A673 (cell line): ENCODE measurements around the gene OR11L1. TPM values are rescaled to one million over a fixed set of nuclear protein-coding genes. Genes with fewer than 3 reads are reported as not detected.

Experiments
- BruUV-seq: library from RNA; stranded (reverse); fragments of 400-500 nt; replicated peaks from 2 replicates; lab custom pipeline; 2021; lab: Mats Ljungman, UMichigan
- CTCF ChIA-PET: fragments of 300-600 bp; sonication (Branson Sonifier 250); formaldehyde crosslinking; loops from one replicate; lab custom pipeline; 2022; ENCODE audit warnings: antibody characterized with exemption; lab: Charles Lee
- POLR2A ChIA-PET: fragments of 300-600 bp; sonication (Branson Sonifier 250); formaldehyde crosslinking; loops from one replicate; lab custom pipeline; 2022; ENCODE audit warnings: antibody characterized with exemption; ENCODE audit not compliant: low non-redundant PET; lab: Charles Lee
- DNase-seq: peaks from one replicate; pipeline ENCODE4 v3.0.0-alpha.2; 2015; ENCODE audit warnings: low spot score
- H3K27ac ChIP-seq: fragments of 200-600 bp; sonication (generic); 2 replicates; pipeline ENCODE4 v1.5.1; 2016; ENCODE audit warnings: mixed run types, low read depth, mild to moderate bottlenecking, mixed read lengths, antibody characterized with exemption, low read length; ENCODE audit not compliant: poor library complexity, severe bottlenecking
- H3K27me3 ChIP-seq: fragments of 200-600 bp; sonication (generic); replicated peaks from 2 replicates; pipeline ENCODE4 v1.6.1; 2017; ENCODE audit warnings: mixed run types, low read depth, mild to moderate bottlenecking, mixed read lengths, antibody characterized with exemption, low read length; ENCODE audit not compliant: insufficient read depth, poor library complexity
- H3K36me3 ChIP-seq: fragments of 200-600 bp; sonication (generic); 2 replicates; pipeline ENCODE4 v1.6.1; 2016; ENCODE audit warnings: mixed run types, mild to moderate bottlenecking, mixed read lengths, antibody characterized with exemption, low read length; ENCODE audit not compliant: insufficient read depth, poor library complexity, severe bottlenecking
- H3K4me1 ChIP-seq: fragments of 200-600 bp; sonication (generic); 2 replicates; pipeline ENCODE4 v1.6.1; 2017; ENCODE audit warnings: mixed run types, mild to moderate bottlenecking, mixed read lengths, antibody characterized with exemption, low read length; ENCODE audit not compliant: insufficient read depth, poor library complexity, severe bottlenecking
- H3K4me3 ChIP-seq: fragments of 200-600 bp; sonication (generic); 2 replicates; pipeline ENCODE4 v1.5.1; 2016; ENCODE audit warnings: low read depth, mixed run types, mild to moderate bottlenecking, mixed read lengths, low read length; ENCODE audit not compliant: poor library complexity, severe bottlenecking
- H3K9me3 ChIP-seq: fragments of 200-600 bp; sonication (generic); 2 replicates; pipeline ENCODE4 v1.6.1; 2016; ENCODE audit warnings: mixed run types, low read depth, mild to moderate bottlenecking, mixed read lengths, antibody characterized with exemption, low read length; ENCODE audit not compliant: poor library complexity, severe bottlenecking
- CTCF ChIP-seq: fragments of 300-800, 200-600 bp; sonication (generic); conservative IDR thresholded peaks from 2 replicates; pipeline ENCODE4 v1.5.1; 2017; ENCODE audit warnings: low read depth, mild to moderate bottlenecking, antibody characterized with exemption, low read length, moderate library complexity, mixed read lengths
- EZH2 ChIP-seq: fragments of 200-600 bp; sonication (generic); IDR thresholded peaks from 2 replicates; pipeline ENCODE4 v1.6.1; 2017; ENCODE audit warnings: borderline replicate concordance, low read depth, mild to moderate bottlenecking, mixed read lengths, antibody characterized with exemption, low read length; ENCODE audit not compliant: poor library complexity, severe bottlenecking
- intact Hi-C: fragments of 100-400 bp; cut with micrococcal nuclease; formaldehyde crosslinking; loops from one replicate; pipeline ENCODE4 v1.10.0; 2022; ENCODE audit not compliant: unreplicated experiment
- total RNA-seq: library from RNA; stranded (reverse); gene quantifications from 2 replicates; pipeline ENCODE4 v1.2.3, GENCODE V29; 2021

The OR11L1 gene
- total RNA-seq, 1 experiment from 2014 or later = not detected

- no peak for DNase-seq
- Histone ChIP-seq H3K9me3 (peaks cover 21% of the 10 kb centered on the region), H3K4me3 (no peak overlapping the region), H3K27ac (no peak overlapping the region), H3K27me3 (no peaks in the 10 kb centered on the region), H3K36me3 (no peaks in the 10 kb centered on the region), H3K4me1 (no peaks in the 10 kb centered on the region)
- ChIA-PET CTCF (no interaction called here), POLR2A (no interaction called here)
- intact Hi-C loops = no loop called here
- no TSS peak for BruUV-seq
- TF ChIP-seq EZH2 (no peak), CTCF (no peak)
Observed at GRCh38 chr1:247865416-247865815, 23.7 kb upstream of the OR11L1 start.

- no peaks in the 10 kb centered on the region for H3K36me3 ChIP-seq
- TF ChIP-seq EZH2 (no peak), CTCF (no peak)
- intact Hi-C loops = no loop called here
- H3K27me3 ChIP-seq = no peaks in the 10 kb centered on the region
- no TSS peak for BruUV-seq
- no peaks in the 10 kb centered on the region for H3K4me1 ChIP-seq
- no peak overlapping the region for H3K27ac ChIP-seq
- POLR2A ChIA-PET = no interaction called here
- H3K9me3 ChIP-seq = peaks cover 14% of the 10 kb centered on the region
- DNase-seq = no peak
- no peak overlapping the region for H3K4me3 ChIP-seq
- CTCF ChIA-PET = no interaction called here
Observed at GRCh38 chr1:247864644-247865043, 22.9 kb upstream of the OR11L1 start.

- TF ChIP-seq EZH2 (no peak), CTCF (no peak)
- POLR2A ChIA-PET = no interaction called here
- peaks cover 3% of the 10 kb centered on the region for H3K27me3 ChIP-seq
- intact Hi-C loops = no loop called here
- no peaks in the 10 kb centered on the region for H3K36me3 ChIP-seq
- DNase-seq = no peak
- H3K9me3 ChIP-seq = peaks cover 14% of the 10 kb centered on the region
- no peaks in the 10 kb centered on the region for H3K4me1 ChIP-seq
- CTCF ChIA-PET = no interaction called here
- no peak overlapping the region for H3K4me3 ChIP-seq
- BruUV-seq = no TSS peak
- no peak overlapping the region for H3K27ac ChIP-seq
Observed at GRCh38 chr1:247862756-247863155, 21.1 kb upstream of the OR11L1 start.
